ENCODE measurements around the gene SDK1.
A peak's percentile ranks its signal among the peaks of the same experiment; 100 is the strongest.

SDK1 gene

GRCh38 chr7:3893789-3894153 lies 592.7 kb downstream of the SDK1 start:
- no peak for DNase-seq

- DNase-seq = no peak
Measured at GRCh38 chr7:3895341-3896116, 594.5 kb downstream of the SDK1 start.

GRCh38 chr7:3896169-3896765 lies 595.2 kb downstream of the SDK1 start:
- no peak for DNase-seq

GRCh38 chr7:3897430-3898372 lies 596.6 kb downstream of the SDK1 start:
- no peak for DNase-seq

- no peak for DNase-seq
Measured at GRCh38 chr7:3899559-3899991, 598.5 kb downstream of the SDK1 start.

- no peak for DNase-seq
Measured at GRCh38 chr7:3908153-3908552, 607.1 kb downstream of the SDK1 start.

GRCh38 chr7:3909128-3909527 lies 608.1 kb downstream of the SDK1 start:
- no peak for DNase-seq

- DNase-seq = no peak
Measured at GRCh38 chr7:3910054-3910453, 609.0 kb downstream of the SDK1 start.

GRCh38 chr7:3911685-3912084 lies 610.6 kb downstream of the SDK1 start:
- DNase-seq = no peak

GRCh38 chr7:3912291-3912690 lies 611.2 kb downstream of the SDK1 start:
- no peak for DNase-seq

- no peak for DNase-seq
Measured at GRCh38 chr7:3914051-3914775, 613.2 kb downstream of the SDK1 start.

- no peak for DNase-seq
Measured at GRCh38 chr7:3915337-3915878, 614.4 kb downstream of the SDK1 start.

GRCh38 chr7:3916146-3916545 lies 615.1 kb downstream of the SDK1 start:
- no peak for DNase-seq

GRCh38 chr7:3917436-3917835 lies 616.4 kb downstream of the SDK1 start:
- no peak for DNase-seq

GRCh38 chr7:3918576-3918975 lies 617.5 kb downstream of the SDK1 start:
- no peak for DNase-seq

- DNase-seq = peak; percentile 61
Measured at GRCh38 chr7:3922175-3922635, 621.2 kb downstream of the SDK1 start.

GRCh38 chr7:3923307-3923918 lies 622.4 kb downstream of the SDK1 start:
- DNase-seq = no peak

GRCh38 chr7:3924277-3924676 lies 623.2 kb downstream of the SDK1 start:
- DNase-seq = no peak

GRCh38 chr7:3927446-3928110 lies 626.5 kb downstream of the SDK1 start:
- DNase-seq = no peak

- no peak for DNase-seq
Measured at GRCh38 chr7:3928727-3929515, 627.9 kb downstream of the SDK1 start.

- no peak for DNase-seq
Measured at GRCh38 chr7:3931843-3932242, 630.8 kb downstream of the SDK1 start.

All from retina (tissue), 1 donor.